Skeletal muscle tissue (tissue), 4 donors: ENCODE results near the gene FAM151A. TPM values are rescaled to one million over a fixed set of nuclear protein-coding genes. Genes with fewer than 3 reads are reported as not detected.

Experiments
- H3K27ac ChIP-seq: one replicate; pipeline ENCODE4 v1.7.0; 2013; ENCODE audit warnings: mild to moderate bottlenecking, low read depth, low read length, inconsistent platforms
- H3K27me3 ChIP-seq, 3 donors: one replicate each; pipeline ENCODE4 v1.7.0; 2013; ENCODE audit warnings: low read length in 3 of 3; ENCODE audit not compliant: control insufficient read depth in 3 of 3, insufficient read depth in 3 of 3
- H3K36me3 ChIP-seq, 3 donors: one replicate each; pipeline ENCODE4 v1.7.0; 2013; ENCODE audit warnings: low read length in 3 of 3; ENCODE audit not compliant: control insufficient read depth in 3 of 3, insufficient read depth in 3 of 3
- H3K4me1 ChIP-seq, 3 donors: one replicate each; pipeline ENCODE4 v1.7.0; 2013; ENCODE audit warnings: low read length in 3 of 3, mild to moderate bottlenecking in 3 of 3; ENCODE audit not compliant: control insufficient read depth in 3 of 3, insufficient read depth in 3 of 3
- H3K4me3 ChIP-seq, 3 donors: one replicate each; pipeline ENCODE4 v1.7.0; 2013; ENCODE audit warnings: low read length in 3 of 3
- H3K9ac ChIP-seq, 3 donors: one replicate each; pipeline ENCODE4 v1.7.0; 2013; ENCODE audit warnings: low read length in 3 of 3, mild to moderate bottlenecking in 3 of 3, moderate library complexity in 2 of 3, low read depth in 1 of 3
- H3K9me3 ChIP-seq, 3 donors: one replicate each; pipeline ENCODE4 v1.7.0; 2013; ENCODE audit warnings: low read length in 3 of 3; ENCODE audit not compliant: control insufficient read depth in 3 of 3
- total RNA-seq: library from RNA; depleted of rRNA; stranded (reverse); fragments of >200 nt; gene quantifications from one replicate; pipeline ENCODE4 v1.2.3, GENCODE V29; 2014
- donor health status: Osteomylitis.

Gene FAM151A
- total RNA-seq, 1 donor from 2014 or later: not detected

DNA sequence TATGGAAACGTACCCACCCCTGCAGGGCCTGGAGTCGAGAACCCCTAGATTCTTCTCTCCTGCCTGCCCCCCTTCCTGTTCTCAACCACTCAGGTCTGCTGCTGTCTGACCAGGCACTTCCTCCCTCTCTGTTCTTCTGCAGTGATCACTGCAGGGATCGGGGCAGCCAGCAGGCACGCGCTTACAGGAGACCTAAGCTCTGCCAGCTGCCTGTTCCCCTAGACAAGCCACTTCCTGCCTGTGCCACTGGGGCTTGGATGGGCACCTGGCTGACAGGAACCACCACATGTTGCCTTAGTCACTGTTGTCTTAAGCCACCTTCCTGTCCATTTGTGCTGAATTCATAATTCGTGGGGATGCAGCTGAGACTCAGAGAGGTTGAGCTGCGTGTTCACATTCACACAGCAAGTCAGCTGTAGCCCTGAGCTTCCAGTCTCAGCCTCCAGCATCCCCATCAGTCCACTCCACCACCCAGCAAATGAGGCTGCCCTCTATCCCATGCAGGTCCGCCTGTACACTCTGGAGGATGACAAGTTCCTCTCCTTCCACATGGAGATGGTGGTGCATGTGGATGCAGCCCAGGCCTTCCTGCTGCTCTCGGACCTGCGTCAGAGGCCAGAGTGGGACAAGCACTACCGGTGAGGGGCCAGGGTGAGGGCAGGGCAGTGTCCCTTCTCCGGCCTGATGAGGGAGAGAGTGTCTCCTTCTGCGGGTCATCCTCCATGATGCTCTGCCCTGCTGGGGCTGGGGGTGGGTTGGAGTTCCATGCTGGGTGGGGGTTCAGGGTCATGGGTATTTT is 18.6 kb downstream of the FAM151A start:
- Histone ChIP-seq H3K27ac (no peak overlapping the region), H3K36me3 (peaks cover 7 to 82% (median 62%) of the 10 kb centered on the region in 3 donors), H3K4me1 (no peaks in the 10 kb centered on the region), H3K9ac (no peak overlapping the region), H3K27me3 (no peaks in the 10 kb centered on the region), H3K9me3 (no peaks in the 10 kb centered on the region), H3K4me3 (no peak overlapping the region)

DNA sequence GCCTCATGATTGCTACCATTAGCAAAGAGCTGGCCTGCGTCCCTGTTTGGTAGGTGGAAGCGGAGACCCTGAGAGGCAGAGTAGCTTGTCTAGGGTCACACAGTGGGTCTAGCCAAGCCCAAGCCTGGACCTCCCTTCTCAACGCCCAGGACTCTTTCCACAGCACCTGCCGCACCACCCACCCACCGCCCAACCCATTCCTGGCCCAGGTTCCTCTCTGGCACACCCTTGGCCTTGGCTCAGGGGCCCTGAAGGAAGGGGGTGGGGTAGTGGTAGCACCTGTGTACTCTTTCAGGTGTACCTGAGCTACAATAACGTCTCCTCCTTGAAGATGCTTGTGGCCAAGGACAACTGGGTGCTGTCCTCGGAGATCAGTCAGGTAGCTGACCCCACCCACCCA is 19.3 kb downstream of the FAM151A start:
- H3K36me3 ChIP-seq: peaks cover 7 to 80% (median 60%) of the 10 kb centered on the region in 3 donors
- H3K4me3 ChIP-seq: no peak overlapping the region
- H3K4me1 ChIP-seq: no peaks in the 10 kb centered on the region
- H3K9me3 ChIP-seq: no peaks in the 10 kb centered on the region
- H3K27me3 ChIP-seq: no peaks in the 10 kb centered on the region
- H3K27ac ChIP-seq: no peak overlapping the region
- no peak overlapping the region for H3K9ac ChIP-seq

DNA sequence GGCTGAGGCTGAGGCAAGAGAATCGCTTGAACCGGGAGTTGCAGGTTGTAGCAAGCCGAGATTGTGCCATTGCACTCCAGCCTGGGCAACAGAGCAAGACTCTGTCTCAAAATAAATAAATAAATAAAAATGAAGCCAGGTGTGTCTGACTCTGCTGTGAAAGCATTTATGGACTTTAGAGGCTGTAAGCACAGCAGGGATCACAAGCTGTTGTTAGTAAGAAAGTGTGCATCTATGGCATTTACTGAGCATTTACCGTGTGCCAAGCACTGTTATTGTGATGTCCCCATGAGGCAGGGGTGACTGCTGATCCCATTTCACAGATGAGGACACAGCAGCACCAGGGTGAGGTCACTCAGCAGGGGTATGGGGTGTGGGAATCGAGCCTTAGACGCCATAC is 20.1 kb downstream of the FAM151A start:
- no peaks in the 10 kb centered on the region for H3K27me3 ChIP-seq
- H3K36me3 ChIP-seq: peaks cover 5 to 76% (median 57%) of the 10 kb centered on the region in 3 donors
- no peak overlapping the region for H3K4me3 ChIP-seq
- no peaks in the 10 kb centered on the region for H3K9me3 ChIP-seq
- H3K4me1 ChIP-seq: no peaks in the 10 kb centered on the region
- H3K9ac ChIP-seq: no peak overlapping the region
- H3K27ac ChIP-seq: no peak overlapping the region

DNA sequence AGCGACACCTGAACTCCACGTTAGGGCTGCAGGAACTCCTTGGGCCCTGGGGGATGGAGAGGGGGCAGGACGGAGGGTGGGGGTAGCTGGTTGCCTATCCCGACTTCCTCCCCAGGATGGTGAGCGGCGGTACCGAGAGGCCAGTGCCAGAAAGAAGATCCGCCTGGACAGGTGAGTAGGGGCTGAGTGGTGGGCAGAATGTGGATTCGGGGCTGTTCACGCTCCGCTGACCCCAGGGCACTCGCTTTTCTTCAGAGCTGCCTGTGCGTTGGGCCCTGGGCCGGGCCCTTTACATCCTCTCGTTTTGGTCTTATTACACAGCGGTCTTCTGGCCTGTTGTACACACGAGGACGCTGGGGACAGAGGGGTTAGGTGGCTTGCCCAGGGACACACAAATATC is 20.8 kb downstream of the FAM151A start:
- Histone ChIP-seq H3K27ac (no peak overlapping the region), H3K9me3 (no peaks in the 10 kb centered on the region), H3K36me3 (peaks cover 8 to 76% (median 57%) of the 10 kb centered on the region in 3 donors), H3K4me3 (no peak overlapping the region), H3K27me3 (no peaks in the 10 kb centered on the region), H3K9ac (no peak overlapping the region), H3K4me1 (no peaks in the 10 kb centered on the region)

DNA sequence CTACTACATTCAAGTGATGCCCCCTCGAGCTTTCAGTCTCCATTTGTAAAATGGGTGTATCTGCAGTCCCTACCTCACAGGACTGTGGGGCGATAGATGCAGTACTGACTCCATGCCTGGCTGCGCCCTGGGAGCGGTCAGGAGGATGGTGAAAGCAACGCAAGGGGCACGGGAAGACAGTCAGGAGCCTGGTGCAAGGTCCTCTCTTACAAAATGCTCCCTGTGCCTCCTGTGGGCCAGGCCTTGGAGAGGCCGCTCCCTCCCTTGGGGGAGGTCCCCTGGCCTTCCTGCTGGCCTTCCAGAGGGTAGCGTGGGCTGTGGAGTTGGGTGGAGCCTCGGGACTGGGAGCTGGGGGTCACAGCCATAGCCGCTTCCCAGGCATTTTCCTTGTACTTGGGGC is 21.6 kb downstream of the FAM151A start:
- peaks cover 8 to 77% (median 56%) of the 10 kb centered on the region in 3 donors for H3K36me3 ChIP-seq
- H3K4me1 ChIP-seq: no peaks in the 10 kb centered on the region
- H3K9me3 ChIP-seq: no peaks in the 10 kb centered on the region
- H3K27ac ChIP-seq: no peak overlapping the region
- no peak overlapping the region for H3K9ac ChIP-seq
- H3K27me3 ChIP-seq: no peaks in the 10 kb centered on the region
- no peak overlapping the region for H3K4me3 ChIP-seq

DNA sequence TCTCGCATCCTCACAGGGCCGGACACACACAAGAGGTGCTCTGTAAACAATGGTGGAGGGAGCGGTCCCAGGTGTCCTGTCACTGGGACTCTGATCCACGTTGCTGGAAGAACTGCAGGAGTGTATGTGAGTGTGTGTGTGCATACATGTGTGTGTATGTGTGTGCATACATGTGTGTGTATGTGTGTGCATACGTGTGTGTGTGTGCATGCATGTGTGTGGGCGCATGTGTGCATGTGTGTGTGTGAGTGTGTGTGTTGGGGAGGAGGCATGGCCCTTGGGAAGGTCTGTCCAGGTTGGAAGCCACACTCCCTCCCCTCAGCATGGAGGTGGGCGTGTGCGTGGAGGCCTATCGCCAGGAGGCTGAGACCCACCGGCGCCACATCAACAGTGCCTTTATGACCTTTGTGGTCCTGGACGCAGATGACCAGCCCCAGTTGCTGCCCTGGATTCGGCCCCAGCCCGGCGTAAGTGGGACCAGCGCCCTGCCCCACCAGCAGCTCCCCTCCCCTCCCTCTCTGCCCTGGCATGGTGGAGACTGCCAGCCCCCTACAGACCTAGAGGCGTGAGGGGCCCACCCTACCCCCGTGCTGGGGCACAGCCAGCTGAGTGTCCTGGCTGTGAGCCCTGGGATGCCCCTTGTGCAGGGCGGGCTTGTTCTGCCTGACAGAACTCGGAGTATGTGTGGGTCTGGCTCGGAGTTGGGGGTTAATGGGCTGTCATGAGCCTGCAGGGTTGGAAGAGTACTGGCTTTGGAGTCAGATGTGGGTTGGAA is 22.2 kb downstream of the FAM151A start:
- Histone ChIP-seq H3K4me1 (no peaks in the 10 kb centered on the region), H3K27me3 (no peaks in the 10 kb centered on the region), H3K4me3 (no peak overlapping the region), H3K36me3 (peaks cover 8 to 74% (median 53%) of the 10 kb centered on the region in 3 donors), H3K9me3 (no peaks in the 10 kb centered on the region), H3K27ac (no peak overlapping the region), H3K9ac (no peak overlapping the region)

DNA sequence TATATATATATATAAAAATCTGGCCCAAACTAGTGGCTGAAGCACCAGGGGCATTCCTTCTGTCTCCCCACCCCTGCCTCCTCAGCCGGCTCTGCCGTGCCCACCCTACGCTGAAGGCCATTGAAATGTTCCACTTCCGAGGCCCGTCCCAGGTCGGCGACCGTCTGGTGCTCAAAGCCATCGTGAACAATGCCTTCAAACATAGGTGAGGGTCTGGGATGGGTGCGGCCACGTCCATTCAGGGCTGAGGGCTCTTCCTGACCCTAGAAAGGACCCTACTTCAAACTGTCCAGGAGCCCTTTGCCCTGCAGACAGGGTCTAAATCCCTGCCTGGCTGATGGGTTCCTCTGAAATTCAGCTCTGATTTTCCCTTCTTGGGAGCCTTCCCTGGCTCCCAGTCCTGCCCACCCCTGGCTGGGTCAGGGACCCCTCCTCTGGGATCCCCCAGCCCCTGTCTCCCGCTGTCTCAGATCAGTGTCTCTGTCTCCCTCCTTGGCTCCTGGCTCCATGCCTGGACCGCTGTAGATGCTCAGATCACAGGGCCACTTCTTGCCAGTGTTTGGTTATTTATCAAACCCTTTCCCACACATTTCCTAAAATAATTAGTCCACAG is 24.0 kb downstream of the FAM151A start:
- H3K27me3 ChIP-seq: no peaks in the 10 kb centered on the region
- no peaks in the 10 kb centered on the region for H3K9me3 ChIP-seq
- H3K27ac ChIP-seq: no peak overlapping the region
- H3K9ac ChIP-seq: no peak overlapping the region
- H3K4me3 ChIP-seq: no peak overlapping the region
- H3K4me1 ChIP-seq: peaks cover 0 to 5% (median 3%) of the 10 kb centered on the region in 3 donors
- H3K36me3 ChIP-seq: peaks cover 4 to 71% (median 55%) of the 10 kb centered on the region in 3 donors

DNA sequence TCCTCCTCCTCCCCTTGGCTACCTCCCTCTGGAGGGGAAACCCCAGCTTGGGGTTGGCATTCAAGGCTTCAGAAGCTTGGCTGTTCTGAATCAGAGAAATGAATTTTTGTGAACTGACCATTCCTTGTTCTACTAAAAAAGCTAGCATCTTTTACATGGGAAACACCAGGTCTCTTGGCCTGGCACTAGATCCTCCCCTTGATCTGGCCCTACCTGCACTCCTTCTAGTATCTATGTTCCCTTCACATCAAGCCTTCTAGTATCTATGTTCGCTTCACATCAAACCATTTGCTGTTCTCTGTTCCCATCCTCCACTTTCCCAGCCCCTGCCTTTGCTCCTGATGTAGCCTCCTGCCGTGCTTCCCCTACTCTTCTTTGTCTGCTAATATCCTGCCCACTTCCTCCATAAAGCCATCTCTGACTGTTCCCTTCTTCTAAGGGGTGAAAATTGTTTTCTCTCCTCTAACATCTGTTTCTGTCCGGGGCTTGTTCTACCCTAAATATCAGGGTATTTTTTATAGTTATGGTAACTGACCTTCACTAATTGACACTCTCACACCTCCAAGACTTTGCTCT is 25.8 kb downstream of the FAM151A start:
- Histone ChIP-seq H3K9ac (no peak overlapping the region), H3K36me3 (peaks cover 4 to 73% (median 53%) of the 10 kb centered on the region in 3 donors), H3K27ac (no peak overlapping the region), H3K9me3 (no peaks in the 10 kb centered on the region), H3K4me3 (no peak overlapping the region), H3K27me3 (no peaks in the 10 kb centered on the region), H3K4me1 (peaks cover 0 to 7% (median 3%) of the 10 kb centered on the region in 3 donors)

DNA sequence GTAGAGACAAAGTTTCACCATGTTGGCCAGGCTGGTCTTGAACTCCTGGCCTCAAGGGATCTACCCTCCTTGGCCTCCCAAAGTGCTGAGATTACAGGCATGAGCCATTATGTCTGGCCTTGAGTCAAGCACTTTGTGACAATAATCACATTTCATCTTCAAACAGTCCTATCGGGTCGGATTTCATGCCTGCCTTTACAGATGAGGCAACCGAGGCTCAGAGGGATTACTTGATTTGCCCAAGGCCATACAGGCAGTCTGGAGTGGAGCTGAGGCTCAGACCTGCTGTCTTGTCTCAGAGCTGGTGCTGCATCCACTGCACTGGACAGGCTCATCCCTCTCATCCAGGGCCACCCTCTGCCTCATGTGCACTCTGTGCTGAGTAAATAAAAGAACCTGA is 26.6 kb downstream of the FAM151A start:
- no peak overlapping the region for H3K27ac ChIP-seq
- H3K4me1 ChIP-seq: peaks cover 0 to 7% (median 3%) of the 10 kb centered on the region in 3 donors
- no peaks in the 10 kb centered on the region for H3K9me3 ChIP-seq
- peaks cover 4 to 67% (median 57%) of the 10 kb centered on the region in 3 donors for H3K36me3 ChIP-seq
- no peak overlapping the region for H3K9ac ChIP-seq
- H3K27me3 ChIP-seq: no peaks in the 10 kb centered on the region
- no peak overlapping the region for H3K4me3 ChIP-seq
